ENCODE measurements around the gene PRKCA. TPM values are rescaled to one million over a fixed set of nuclear protein-coding genes. Genes with fewer than 3 reads are reported as not detected.
A peak's percentile ranks its signal among the peaks of the same experiment; 100 is the strongest.

The PRKCA gene
- polyA plus RNA-seq, 2 donors = 1.2 to 1.3 TPM

- Histone ChIP-seq H3K36me3 (ENCODE audit: control insufficient read depth in 2 of 2, insufficient read depth in 2 of 2, low read length in 1 of 2) (no peaks in the 10 kb centered on the region), H3K27me3 (ENCODE audit: control insufficient read depth in 1 of 2, insufficient read depth in 2 of 2, low read length in 2 of 2) (no peaks in the 10 kb centered on the region), H3K4me1 (ENCODE audit: control insufficient read depth in 2 of 2, insufficient read depth in 2 of 2, low read length in 1 of 2) (no peaks in the 10 kb centered on the region), H3K27ac (ENCODE audit: low read depth in 2 of 2, low read length in 1 of 2) (no peak overlapping the region), H3K9me3 (ENCODE audit: control insufficient read depth in 2 of 2, insufficient read depth in 1 of 2, low read depth in 1 of 2, low read length in 1 of 2) (no peaks in the 10 kb centered on the region), H3K4me3 (ENCODE audit: low read depth in 1 of 2, low read length in 2 of 2) (no peak overlapping the region)
- WGBS, 2 donors = 73 to 78% methylated on average over 4 of the region's 4 CpGs
Observed at GRCh38 chr17:66667491-66668030, 365.1 kb downstream of the PRKCA start.

- Histone ChIP-seq H3K27ac (ENCODE audit: low read depth in 2 of 2, low read length in 1 of 2) (no peak overlapping the region), H3K36me3 (ENCODE audit: control insufficient read depth in 2 of 2, insufficient read depth in 2 of 2, low read length in 1 of 2) (no peaks in the 10 kb centered on the region), H3K9me3 (ENCODE audit: control insufficient read depth in 2 of 2, insufficient read depth in 1 of 2, low read depth in 1 of 2, low read length in 1 of 2) (no peaks in the 10 kb centered on the region), H3K4me3 (ENCODE audit: low read depth in 1 of 2, low read length in 2 of 2) (no peak overlapping the region), H3K4me1 (ENCODE audit: control insufficient read depth in 2 of 2, insufficient read depth in 2 of 2, low read length in 1 of 2) (peaks cover 2 to 6% of the 10 kb centered on the region in 2 donors), H3K27me3 (ENCODE audit: control insufficient read depth in 1 of 2, insufficient read depth in 2 of 2, low read length in 2 of 2) (no peaks in the 10 kb centered on the region)
- 94 to 95% methylated on average over 3 of the region's 3 CpGs for WGBS, 2 donors
Observed at GRCh38 chr17:66670206-66670605, 367.8 kb downstream of the PRKCA start.

GRCh38 chr17:66671156-66671555 lies 368.7 kb downstream of the PRKCA start:
- no peak overlapping the region for H3K4me3 ChIP-seq (ENCODE audit: low read depth in 1 of 2, low read length in 2 of 2)
- no peaks in the 10 kb centered on the region for H3K27me3 ChIP-seq (ENCODE audit: control insufficient read depth in 1 of 2, insufficient read depth in 2 of 2, low read length in 2 of 2)
- WGBS, 2 donors = 70 to 81% methylated on average over 6 of the region's 6 CpGs
- H3K27ac ChIP-seq (ENCODE audit: low read depth in 2 of 2, low read length in 1 of 2) = no peak overlapping the region
- H3K9me3 ChIP-seq (ENCODE audit: control insufficient read depth in 2 of 2, insufficient read depth in 1 of 2, low read depth in 1 of 2, low read length in 1 of 2) = no peaks in the 10 kb centered on the region
- no peaks in the 10 kb centered on the region for H3K36me3 ChIP-seq (ENCODE audit: control insufficient read depth in 2 of 2, insufficient read depth in 2 of 2, low read length in 1 of 2)
- peaks cover 2 to 9% of the 10 kb centered on the region in 2 donors for H3K4me1 ChIP-seq (ENCODE audit: control insufficient read depth in 2 of 2, insufficient read depth in 2 of 2, low read length in 1 of 2)

GRCh38 chr17:66673668-66674276 lies 371.4 kb downstream of the PRKCA start:
- no peaks in the 10 kb centered on the region for H3K9me3 ChIP-seq (ENCODE audit: control insufficient read depth in 2 of 2, insufficient read depth in 1 of 2, low read depth in 1 of 2, low read length in 1 of 2)
- 17 to 22% methylated on average over 8 of the region's 8 CpGs for WGBS, 2 donors
- H3K4me3 ChIP-seq (ENCODE audit: low read depth in 1 of 2, low read length in 2 of 2) = no peak overlapping the region
- peaks cover 2 to 10% of the 10 kb centered on the region in 2 donors for H3K4me1 ChIP-seq (ENCODE audit: control insufficient read depth in 2 of 2, insufficient read depth in 2 of 2, low read length in 1 of 2)
- no peaks in the 10 kb centered on the region for H3K27me3 ChIP-seq (ENCODE audit: control insufficient read depth in 1 of 2, insufficient read depth in 2 of 2, low read length in 2 of 2)
- H3K36me3 ChIP-seq (ENCODE audit: control insufficient read depth in 2 of 2, insufficient read depth in 2 of 2, low read length in 1 of 2) = no peaks in the 10 kb centered on the region
- peak overlapping the region in 1 of 2 donors; percentile 53 for H3K27ac ChIP-seq (ENCODE audit: low read depth in 2 of 2, low read length in 1 of 2)

GRCh38 chr17:66675273-66675990 lies 373.0 kb downstream of the PRKCA start:
- H3K36me3 ChIP-seq (ENCODE audit: control insufficient read depth in 2 of 2, insufficient read depth in 2 of 2, low read length in 1 of 2) = no peaks in the 10 kb centered on the region

GRCh38 chr17:66675991-66676371 lies 373.6 kb downstream of the PRKCA start:
- peak overlapping the region; percentile 91 to 98 for H3K27ac ChIP-seq (ENCODE audit: low read depth in 2 of 2, low read length in 1 of 2)
- peaks cover 2 to 10% of the 10 kb centered on the region in 2 donors for H3K4me1 ChIP-seq (ENCODE audit: control insufficient read depth in 2 of 2, insufficient read depth in 2 of 2, low read length in 1 of 2)
- no peaks in the 10 kb centered on the region for H3K27me3 ChIP-seq (ENCODE audit: control insufficient read depth in 1 of 2, insufficient read depth in 2 of 2, low read length in 2 of 2)
- H3K36me3 ChIP-seq (ENCODE audit: control insufficient read depth in 2 of 2, insufficient read depth in 2 of 2, low read length in 1 of 2) = no peaks in the 10 kb centered on the region
- H3K9me3 ChIP-seq (ENCODE audit: control insufficient read depth in 2 of 2, insufficient read depth in 1 of 2, low read depth in 1 of 2, low read length in 1 of 2) = no peaks in the 10 kb centered on the region
- 47 to 72% methylated on average over 17 of the region's 17 CpGs for WGBS, 2 donors
- H3K4me3 ChIP-seq (ENCODE audit: low read depth in 1 of 2, low read length in 2 of 2) = peak overlapping the region; percentile 9 to 18

More at GRCh38 chr17:66675273-66675990, 373.0 kb downstream of the PRKCA start:
- WGBS, 2 donors = 63 to 69% methylated on average over 16 of the region's 16 CpGs
- Histone ChIP-seq H3K9me3 (ENCODE audit: control insufficient read depth in 2 of 2, insufficient read depth in 1 of 2, low read depth in 1 of 2, low read length in 1 of 2) (no peaks in the 10 kb centered on the region), H3K27me3 (ENCODE audit: control insufficient read depth in 1 of 2, insufficient read depth in 2 of 2, low read length in 2 of 2) (no peaks in the 10 kb centered on the region), H3K4me3 (ENCODE audit: low read depth in 1 of 2, low read length in 2 of 2) (peak overlapping the region; percentile 9 to 18), H3K4me1 (ENCODE audit: control insufficient read depth in 2 of 2, insufficient read depth in 2 of 2, low read length in 1 of 2) (peaks cover 2 to 10% of the 10 kb centered on the region in 2 donors), H3K27ac (ENCODE audit: low read depth in 2 of 2, low read length in 1 of 2) (peak overlapping the region; percentile 91 to 98)

- Histone ChIP-seq H3K27me3 (ENCODE audit: control insufficient read depth in 1 of 2, insufficient read depth in 2 of 2, low read length in 2 of 2) (no peaks in the 10 kb centered on the region), H3K4me1 (ENCODE audit: control insufficient read depth in 2 of 2, insufficient read depth in 2 of 2, low read length in 1 of 2) (peaks cover 2 to 10% of the 10 kb centered on the region in 2 donors), H3K27ac (ENCODE audit: low read depth in 2 of 2, low read length in 1 of 2) (peak overlapping the region; percentile 91 to 98), H3K9me3 (ENCODE audit: control insufficient read depth in 2 of 2, insufficient read depth in 1 of 2, low read depth in 1 of 2, low read length in 1 of 2) (no peaks in the 10 kb centered on the region), H3K4me3 (ENCODE audit: low read depth in 1 of 2, low read length in 2 of 2) (peak overlapping the region; percentile 9 to 18), H3K36me3 (ENCODE audit: control insufficient read depth in 2 of 2, insufficient read depth in 2 of 2, low read length in 1 of 2) (no peaks in the 10 kb centered on the region)
- WGBS, 2 donors = 43 to 49% methylated on average over 11 of the region's 11 CpGs
Observed at GRCh38 chr17:66676421-66676820, 374.0 kb downstream of the PRKCA start.

GRCh38 chr17:66677201-66677981 lies 375.0 kb downstream of the PRKCA start:
- Histone ChIP-seq H3K36me3 (ENCODE audit: control insufficient read depth in 2 of 2, insufficient read depth in 2 of 2, low read length in 1 of 2) (no peaks in the 10 kb centered on the region), H3K9me3 (ENCODE audit: control insufficient read depth in 2 of 2, insufficient read depth in 1 of 2, low read depth in 1 of 2, low read length in 1 of 2) (no peaks in the 10 kb centered on the region), H3K4me3 (ENCODE audit: low read depth in 1 of 2, low read length in 2 of 2) (no peak overlapping the region), H3K4me1 (ENCODE audit: control insufficient read depth in 2 of 2, insufficient read depth in 2 of 2, low read length in 1 of 2) (peaks cover 2 to 10% of the 10 kb centered on the region in 2 donors), H3K27me3 (ENCODE audit: control insufficient read depth in 1 of 2, insufficient read depth in 2 of 2, low read length in 2 of 2) (no peaks in the 10 kb centered on the region), H3K27ac (ENCODE audit: low read depth in 2 of 2, low read length in 1 of 2) (peak overlapping the region; percentile 69 to 82)
- 79 to 83% methylated on average over 13 of the region's 13 CpGs for WGBS, 2 donors

- Histone ChIP-seq H3K27me3 (ENCODE audit: control insufficient read depth in 1 of 2, insufficient read depth in 2 of 2, low read length in 2 of 2) (no peaks in the 10 kb centered on the region), H3K4me3 (ENCODE audit: low read depth in 1 of 2, low read length in 2 of 2) (no peak overlapping the region), H3K36me3 (ENCODE audit: control insufficient read depth in 2 of 2, insufficient read depth in 2 of 2, low read length in 1 of 2) (no peaks in the 10 kb centered on the region), H3K4me1 (ENCODE audit: control insufficient read depth in 2 of 2, insufficient read depth in 2 of 2, low read length in 1 of 2) (peaks cover 2 to 10% of the 10 kb centered on the region in 2 donors), H3K27ac (ENCODE audit: low read depth in 2 of 2, low read length in 1 of 2) (peak overlapping the region in 1 of 2 donors; percentile 54), H3K9me3 (ENCODE audit: control insufficient read depth in 2 of 2, insufficient read depth in 1 of 2, low read depth in 1 of 2, low read length in 1 of 2) (no peaks in the 10 kb centered on the region)
- 99 to 100% methylated on average over 1 of the region's 1 CpG for WGBS, 2 donors
Observed at GRCh38 chr17:66678061-66678460, 375.6 kb downstream of the PRKCA start.
